Esophagus squamous epithelium (tissue), 4 donors: ENCODE measurements around the gene SLC6A3.

Experiments
- CTCF ChIP-seq, 6 experiments: fragments of 450-650 bp in 4 of 6; fragments of 200-600 bp in 2 of 6; sonication (generic) in 2 of 6; IDR thresholded peaks; one replicate each; pipeline ENCODE4 v1.5.1; 2016 to 2019; ENCODE audit warnings: antibody characterized with exemption in 6 of 6, mild to moderate bottlenecking in 4 of 6, moderate library complexity in 4 of 6
- POLR2A ChIP-seq, 4 donors: fragments of 450-650 bp; IDR thresholded peaks; one replicate each; pipeline ENCODE4 v1.6.1; 2017; ENCODE audit warnings: antibody characterized with exemption in 4 of 4, mild to moderate bottlenecking in 4 of 4, moderate library complexity in 3 of 4

DNA sequence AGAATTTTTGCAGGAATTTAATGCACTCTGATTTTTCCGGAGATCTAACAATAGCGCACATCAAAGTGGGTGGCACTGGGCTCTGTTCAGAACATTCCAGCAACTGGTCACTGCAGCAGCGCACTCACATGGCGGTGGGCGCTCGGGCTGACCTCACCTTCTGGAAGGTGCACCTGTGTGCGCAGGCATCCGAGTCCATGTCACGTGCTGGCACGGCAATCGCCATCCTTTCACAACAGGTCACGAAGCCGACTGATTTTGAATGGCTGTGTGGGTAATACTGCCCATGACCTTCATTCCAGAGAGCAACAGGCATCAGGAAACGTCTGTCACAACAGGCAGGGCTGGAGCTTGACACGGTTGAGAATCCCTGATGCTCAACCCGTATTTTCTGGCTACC lies 81.7 kb downstream of the SLC6A3 start:
- TF ChIP-seq CTCF (IDR thresholded peaks at IDR 0.05) (no peak), POLR2A (IDR thresholded peaks at IDR 0.05) (no peak)
